Measurements from ENCODE around the gene CCDC149. TPM values are rescaled to one million over a fixed set of nuclear protein-coding genes. Genes with fewer than 3 reads are reported as not detected.

Gene CCDC149
- total RNA-seq, 1 experiment from 2014 or later = 4.1 TPM

DNA sequence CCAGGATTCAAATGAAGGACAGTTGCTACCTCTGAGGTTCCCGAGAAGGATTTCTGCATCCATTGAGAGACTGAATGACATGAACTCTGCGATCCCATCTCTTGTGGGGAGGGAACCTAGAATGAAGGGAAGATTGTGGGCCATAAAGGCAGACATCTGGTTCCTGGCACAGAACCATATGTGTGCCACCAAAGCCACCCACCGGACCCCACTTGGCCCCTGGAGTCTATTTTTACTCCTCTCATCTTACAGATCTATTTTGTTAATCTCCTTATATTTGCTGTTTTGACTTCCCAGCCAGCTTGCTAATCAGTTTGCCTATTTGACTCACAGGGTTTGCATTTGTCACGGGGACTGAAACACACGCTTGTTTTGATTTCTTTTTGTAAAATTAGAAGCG, 110.2 kb downstream of the CCDC149 start:
- DNase-seq (ENCODE audit: low read depth) = peak; percentile 62

- no peak for DNase-seq (ENCODE audit: low read depth)
Observed at GRCh38 chr4:24801136-24801855, 111.5 kb downstream of the CCDC149 start.

GRCh38 chr4:24800325-24800895, 112.4 kb downstream of the CCDC149 start:
- no peak for DNase-seq (ENCODE audit: low read depth)

DNA sequence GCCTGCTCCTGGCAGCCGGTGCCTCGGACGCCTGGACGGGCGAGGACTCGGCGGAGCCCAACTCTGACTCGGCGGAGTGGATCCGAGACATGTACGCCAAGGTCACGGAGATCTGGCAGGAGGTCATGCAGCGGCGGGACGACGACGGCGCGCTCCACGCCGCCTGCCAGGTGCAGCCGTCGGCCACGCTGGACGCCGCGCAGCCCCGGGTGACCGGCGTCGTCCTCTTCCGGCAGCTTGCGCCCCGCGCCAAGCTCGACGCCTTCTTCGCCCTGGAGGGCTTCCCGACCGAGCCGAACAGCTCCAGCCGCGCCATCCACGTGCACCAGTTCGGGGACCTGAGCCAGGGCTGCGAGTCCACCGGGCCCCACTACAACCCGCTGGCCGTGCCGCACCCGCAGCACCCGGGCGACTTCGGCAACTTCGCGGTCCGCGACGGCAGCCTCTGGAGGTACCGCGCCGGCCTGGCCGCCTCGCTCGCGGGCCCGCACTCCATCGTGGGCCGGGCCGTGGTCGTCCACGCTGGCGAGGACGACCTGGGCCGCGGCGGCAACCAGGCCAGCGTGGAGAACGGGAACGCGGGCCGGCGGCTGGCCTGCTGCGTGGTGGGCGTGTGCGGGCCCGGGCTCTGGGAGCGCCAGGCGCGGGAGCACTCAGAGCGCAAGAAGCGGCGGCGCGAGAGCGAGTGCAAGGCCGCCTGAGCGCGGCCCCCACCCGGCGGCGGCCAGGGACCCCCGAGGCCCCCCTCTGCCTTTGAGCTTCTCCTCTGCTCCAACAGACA, 113.1 kb downstream of the CCDC149 start:
- no peak for DNase-seq (ENCODE audit: low read depth)

DNA sequence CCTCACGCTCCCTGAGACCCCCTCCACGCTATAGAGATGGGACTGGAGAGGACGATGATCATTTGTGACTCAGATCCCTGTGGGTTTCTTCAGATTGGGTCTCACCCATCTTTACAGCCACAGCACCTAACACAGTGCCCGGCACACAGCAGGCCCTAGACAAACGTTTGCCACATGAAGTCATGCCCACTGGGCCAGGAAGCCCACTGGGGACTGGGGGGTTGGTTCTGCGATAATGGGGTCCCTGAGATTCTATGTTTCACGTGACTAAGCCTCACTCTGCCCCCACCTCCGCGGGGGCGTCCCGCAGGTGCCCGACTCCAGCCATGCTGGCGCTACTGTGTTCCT, 113.7 kb downstream of the CCDC149 start:
- DNase-seq (ENCODE audit: low read depth) = no peak

DNA sequence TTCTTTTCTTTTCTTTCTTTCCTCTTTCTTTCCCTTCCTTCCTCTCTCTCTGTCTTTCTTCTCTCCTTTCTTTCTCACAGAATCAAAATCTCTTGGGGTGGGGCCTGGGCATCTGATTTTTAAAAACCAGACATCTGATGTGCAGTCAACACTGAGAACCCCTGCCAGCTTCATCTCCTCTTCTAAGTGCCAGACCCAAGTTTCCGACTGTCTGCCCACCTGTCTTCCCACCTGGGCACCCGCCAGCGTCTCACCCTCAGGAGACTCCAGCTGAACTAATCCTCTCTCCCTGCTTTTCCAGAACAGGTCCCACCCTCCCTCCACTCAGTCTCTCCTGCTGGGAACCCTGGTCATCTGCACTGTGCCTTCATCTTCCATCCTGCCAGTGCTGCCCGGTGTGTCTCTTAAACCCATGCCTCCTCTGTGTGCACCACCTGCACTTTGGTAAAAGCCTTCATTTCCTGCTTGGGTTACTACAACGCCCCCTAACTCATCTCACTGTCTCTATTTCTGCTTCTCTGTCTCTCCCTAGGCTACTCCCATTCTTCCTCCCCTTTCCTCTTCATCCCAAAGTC, 114.7 kb downstream of the CCDC149 start:
- DNase-seq (ENCODE audit: low read depth) = no peak

DNA sequence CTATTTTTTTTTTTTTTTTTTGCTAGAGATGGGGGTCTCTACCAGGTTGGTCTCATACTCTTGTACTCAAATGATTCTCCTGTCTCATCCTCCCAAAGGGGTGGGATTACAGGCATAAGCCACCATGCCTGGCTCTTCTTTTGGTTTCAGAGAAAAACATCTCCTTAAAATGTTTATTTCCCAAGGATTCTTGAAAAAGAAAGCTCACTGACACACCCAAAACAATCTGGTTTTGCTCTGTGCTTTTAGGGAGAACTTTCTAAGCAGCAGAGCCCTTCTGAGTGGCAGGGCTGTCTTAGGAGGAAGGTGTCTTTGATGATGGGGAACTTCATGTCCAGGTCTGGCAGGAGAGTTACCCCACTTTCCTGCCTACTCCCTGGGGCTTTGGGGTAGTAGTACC, 116.2 kb downstream of the CCDC149 start:
- no peak for DNase-seq (ENCODE audit: low read depth)

GRCh38 chr4:24795666-24796381, 117.0 kb downstream of the CCDC149 start:
- no peak for DNase-seq (ENCODE audit: low read depth)

GRCh38 chr4:24794916-24795665, 117.8 kb downstream of the CCDC149 start, which contains the start of gene SOD3:
SOD3 (plus strand) TSS chr4:24795573; CDS start chr4:24799522, 3,949 bp downstream.
- DNase-seq (ENCODE audit: low read depth) = peak; percentile 73

DNA sequence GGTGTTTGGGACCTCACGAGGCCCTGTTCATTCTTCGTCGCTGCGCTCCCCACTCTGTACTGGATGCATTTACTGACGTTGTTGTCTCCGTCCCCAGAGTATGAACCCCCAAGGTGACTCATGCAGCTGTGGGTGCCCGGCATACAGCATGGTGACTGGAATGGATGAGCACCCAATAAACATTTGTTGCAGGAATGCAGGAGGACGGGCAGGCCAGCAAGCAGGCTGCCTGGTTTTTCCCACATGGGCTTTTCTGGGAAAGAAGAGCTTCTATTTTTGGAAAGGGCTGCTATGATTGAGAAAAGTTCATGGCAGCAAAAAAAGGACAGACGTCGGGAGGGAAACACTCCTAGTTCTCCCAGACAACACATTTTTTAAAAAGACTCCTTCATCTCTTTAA, 118.4 kb downstream of the CCDC149 start:
- DNase-seq (ENCODE audit: low read depth) = peak; percentile 68

GRCh38 chr4:24794051-24794450, 118.8 kb downstream of the CCDC149 start:
- DNase-seq (ENCODE audit: low read depth) = no peak

GRCh38 chr4:24793219-24794005, 119.4 kb downstream of the CCDC149 start:
- peak; percentile 26 for DNase-seq (ENCODE audit: low read depth)

DNA sequence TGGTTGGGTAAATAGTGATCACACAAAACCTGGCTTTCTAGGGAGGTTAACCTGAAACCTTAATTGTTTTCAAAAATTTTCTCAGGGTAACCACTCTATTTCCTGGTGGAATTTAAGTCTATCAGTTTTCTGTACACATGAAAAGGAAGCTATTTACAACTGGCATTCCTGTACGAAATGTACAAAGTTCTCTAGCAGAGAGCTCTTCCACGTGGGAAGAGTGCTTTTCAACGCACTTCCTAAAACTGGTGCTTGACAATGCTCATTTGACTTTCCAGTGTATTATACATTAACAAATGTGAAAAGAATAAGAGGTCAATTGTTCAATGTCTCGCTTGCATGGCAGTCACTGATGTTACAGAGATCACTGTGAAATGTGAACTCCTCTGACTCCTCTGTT, 120.3 kb downstream of the CCDC149 start:
- DNase-seq (ENCODE audit: low read depth) = no peak

GRCh38 chr4:24791043-24791442, 121.8 kb downstream of the CCDC149 start:
- no peak for DNase-seq (ENCODE audit: low read depth)

DNA sequence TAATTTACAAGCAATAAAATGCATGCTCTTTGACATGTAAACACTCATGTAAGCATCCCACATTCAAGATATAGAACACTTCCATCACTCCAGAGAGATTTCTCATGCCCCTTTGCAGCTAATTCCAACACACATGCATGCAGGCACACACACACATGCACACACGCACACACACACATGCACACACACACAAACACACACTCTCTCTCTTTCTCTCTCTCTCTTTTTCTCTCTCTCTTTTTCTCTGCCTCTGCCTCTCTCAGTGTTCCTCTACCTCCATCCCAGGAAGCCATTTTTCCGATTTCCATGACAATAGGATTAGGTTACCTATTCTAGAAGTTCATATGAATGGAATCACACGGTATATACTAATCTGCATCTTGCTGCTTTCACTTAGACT, 129.3 kb downstream of the CCDC149 start:
- DNase-seq (ENCODE audit: low read depth) = no peak

DNA sequence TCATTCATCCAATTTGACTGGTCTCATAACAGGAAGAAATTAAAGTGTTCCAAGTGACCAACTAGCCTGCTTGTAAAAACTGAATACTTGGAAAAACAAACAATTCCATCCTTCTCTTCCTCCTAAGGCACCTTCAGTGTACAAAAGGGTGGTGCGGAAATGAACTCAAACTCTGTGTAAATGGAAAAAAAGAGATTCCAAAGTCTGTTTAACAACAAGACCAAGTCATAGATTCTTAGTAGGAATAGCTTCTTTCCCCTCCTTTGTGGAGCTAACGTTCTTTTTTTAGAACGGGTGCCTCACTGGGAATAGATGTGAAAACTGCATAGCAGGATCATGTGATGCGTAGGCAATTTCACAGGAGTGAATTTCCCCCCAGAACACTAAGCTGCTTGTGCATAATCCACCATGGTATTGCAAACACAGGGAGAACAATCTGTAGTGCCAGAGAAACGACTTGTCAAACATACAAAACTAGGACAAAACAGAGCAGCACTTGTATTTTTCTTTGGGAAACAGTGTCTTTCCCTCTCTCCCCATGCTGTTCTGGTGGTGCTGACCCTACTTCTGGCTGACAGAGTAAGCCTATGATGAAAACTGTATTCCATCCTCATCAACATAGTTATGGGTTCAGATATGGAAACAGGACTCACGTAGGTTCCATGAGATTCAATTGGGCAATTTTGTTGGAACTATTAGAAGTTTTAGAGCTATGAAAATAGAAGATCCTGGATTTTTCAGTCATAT, 130.7 kb downstream of the CCDC149 start:
- peak; percentile 45 for DNase-seq (ENCODE audit: low read depth)

DNA sequence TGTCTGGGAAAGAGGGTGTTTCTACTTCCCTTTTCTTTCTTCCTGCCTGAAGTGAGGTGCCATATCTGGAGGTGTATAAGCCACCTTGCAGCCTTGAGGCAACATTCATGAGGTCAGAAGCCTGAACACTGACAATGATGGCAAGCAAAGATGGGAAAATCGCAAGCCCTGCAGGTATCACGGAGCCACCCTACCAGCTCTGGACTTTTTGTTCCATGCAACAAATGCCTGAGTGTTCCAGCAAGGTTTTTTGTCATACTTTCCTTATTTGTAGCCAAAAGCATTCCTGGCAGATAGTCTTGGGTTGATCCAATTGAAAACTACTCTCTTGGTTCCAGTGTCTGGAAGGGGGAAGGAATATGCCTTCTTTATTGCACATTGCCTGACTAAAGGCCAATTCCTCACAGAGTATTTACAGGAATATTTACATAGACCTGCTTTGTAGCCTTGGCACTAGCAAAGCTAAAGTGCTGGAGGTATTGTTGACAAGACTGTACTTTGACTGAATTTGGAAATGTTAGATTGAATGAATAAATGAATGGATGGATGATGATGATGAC, 131.8 kb downstream of the CCDC149 start:
- no peak for DNase-seq (ENCODE audit: low read depth)

GRCh38 chr4:24778464-24779225, 134.2 kb downstream of the CCDC149 start:
- peak; percentile 97 for DNase-seq (ENCODE audit: low read depth)
